A673 (cell line): ENCODE data around the gene PNPLA3. TPM values are rescaled to one million over a fixed set of nuclear protein-coding genes. Genes with fewer than 3 reads are reported as not detected.

Experiments used
- BruUV-seq: library from RNA; stranded (reverse); fragments of 400-500 nt; replicated peaks from 2 replicates; lab custom pipeline; 2021; lab: Mats Ljungman, UMichigan
- CTCF ChIA-PET: fragments of 300-600 bp; sonication (Branson Sonifier 250); formaldehyde crosslinking; loops from one replicate; lab custom pipeline; 2022; ENCODE audit warnings: antibody characterized with exemption; lab: Charles Lee
- POLR2A ChIA-PET: fragments of 300-600 bp; sonication (Branson Sonifier 250); formaldehyde crosslinking; loops from one replicate; lab custom pipeline; 2022; ENCODE audit warnings: antibody characterized with exemption; ENCODE audit not compliant: low non-redundant PET; lab: Charles Lee
- DNase-seq: peaks from one replicate; pipeline ENCODE4 v3.0.0-alpha.2; 2015; ENCODE audit warnings: low spot score
- H3K27ac ChIP-seq: fragments of 200-600 bp; sonication (generic); 2 replicates; pipeline ENCODE4 v1.5.1; 2016; ENCODE audit warnings: mixed run types, low read depth, mild to moderate bottlenecking, mixed read lengths, antibody characterized with exemption, low read length; ENCODE audit not compliant: poor library complexity, severe bottlenecking
- H3K27me3 ChIP-seq: fragments of 200-600 bp; sonication (generic); replicated peaks from 2 replicates; pipeline ENCODE4 v1.6.1; 2017; ENCODE audit warnings: mixed run types, low read depth, mild to moderate bottlenecking, mixed read lengths, antibody characterized with exemption, low read length; ENCODE audit not compliant: insufficient read depth, poor library complexity
- H3K36me3 ChIP-seq: fragments of 200-600 bp; sonication (generic); 2 replicates; pipeline ENCODE4 v1.6.1; 2016; ENCODE audit warnings: mixed run types, mild to moderate bottlenecking, mixed read lengths, antibody characterized with exemption, low read length; ENCODE audit not compliant: insufficient read depth, poor library complexity, severe bottlenecking
- H3K4me1 ChIP-seq: fragments of 200-600 bp; sonication (generic); 2 replicates; pipeline ENCODE4 v1.6.1; 2017; ENCODE audit warnings: mixed run types, mild to moderate bottlenecking, mixed read lengths, antibody characterized with exemption, low read length; ENCODE audit not compliant: insufficient read depth, poor library complexity, severe bottlenecking
- H3K4me3 ChIP-seq: fragments of 200-600 bp; sonication (generic); 2 replicates; pipeline ENCODE4 v1.5.1; 2016; ENCODE audit warnings: low read depth, mixed run types, mild to moderate bottlenecking, mixed read lengths, low read length; ENCODE audit not compliant: poor library complexity, severe bottlenecking
- H3K9me3 ChIP-seq: fragments of 200-600 bp; sonication (generic); 2 replicates; pipeline ENCODE4 v1.6.1; 2016; ENCODE audit warnings: mixed run types, low read depth, mild to moderate bottlenecking, mixed read lengths, antibody characterized with exemption, low read length; ENCODE audit not compliant: poor library complexity, severe bottlenecking
- CTCF ChIP-seq: fragments of 300-800, 200-600 bp; sonication (generic); conservative IDR thresholded peaks from 2 replicates; pipeline ENCODE4 v1.5.1; 2017; ENCODE audit warnings: low read depth, mild to moderate bottlenecking, antibody characterized with exemption, low read length, moderate library complexity, mixed read lengths
- EZH2 ChIP-seq: fragments of 200-600 bp; sonication (generic); IDR thresholded peaks from 2 replicates; pipeline ENCODE4 v1.6.1; 2017; ENCODE audit warnings: borderline replicate concordance, low read depth, mild to moderate bottlenecking, mixed read lengths, antibody characterized with exemption, low read length; ENCODE audit not compliant: poor library complexity, severe bottlenecking
- intact Hi-C: fragments of 100-400 bp; cut with micrococcal nuclease; formaldehyde crosslinking; loops from one replicate; pipeline ENCODE4 v1.10.0; 2022; ENCODE audit not compliant: unreplicated experiment
- total RNA-seq: library from RNA; stranded (reverse); gene quantifications from 2 replicates; pipeline ENCODE4 v1.2.3, GENCODE V29; 2021

PNPLA3 gene
- total RNA-seq, 1 experiment from 2014 or later: 11.8 TPM

- Histone ChIP-seq H3K4me3 (no peak overlapping the region), H3K27ac (no peak overlapping the region), H3K36me3 (no peaks in the 10 kb centered on the region), H3K4me1 (no peaks in the 10 kb centered on the region), H3K9me3 (no peaks in the 10 kb centered on the region), H3K27me3 (peaks cover 18% of the 10 kb centered on the region)
- no peak for DNase-seq
- CTCF ChIA-PET: no interaction called here
- BruUV-seq: no TSS peak
- no peak for TF ChIP-seq CTCF
- TF ChIP-seq EZH2: no peak
- intact Hi-C loops: no loop called here
- POLR2A ChIA-PET: no interaction called here
Measured at GRCh38 chr22:43909708-43910107, 13.9 kb upstream of the PNPLA3 start.

GRCh38 chr22:43910178-43910695 lies 13.4 kb upstream of the PNPLA3 start:
- H3K27ac ChIP-seq: no peak overlapping the region
- BruUV-seq: no TSS peak
- DNase-seq: no peak
- intact Hi-C loops: no loop called here
- no peaks in the 10 kb centered on the region for H3K9me3 ChIP-seq
- CTCF ChIA-PET: no interaction called here
- TF ChIP-seq EZH2: no peak
- no peak for TF ChIP-seq CTCF
- no peak overlapping the region for H3K4me3 ChIP-seq
- peaks cover 18% of the 10 kb centered on the region for H3K27me3 ChIP-seq
- no peaks in the 10 kb centered on the region for H3K4me1 ChIP-seq
- H3K36me3 ChIP-seq: no peaks in the 10 kb centered on the region
- POLR2A ChIA-PET: no interaction called here

- intact Hi-C loops: no loop called here
- Histone ChIP-seq H3K27me3 (peaks cover 18% of the 10 kb centered on the region), H3K36me3 (no peaks in the 10 kb centered on the region), H3K27ac (no peak overlapping the region), H3K4me1 (no peaks in the 10 kb centered on the region), H3K9me3 (no peaks in the 10 kb centered on the region), H3K4me3 (no peak overlapping the region)
- no peak for TF ChIP-seq CTCF
- no peak for TF ChIP-seq EZH2
- no TSS peak for BruUV-seq
- ChIA-PET POLR2A (no interaction called here), CTCF (no interaction called here)
- no peak for DNase-seq
Measured at GRCh38 chr22:43911351-43911750, 12.3 kb upstream of the PNPLA3 start.
